Common myeloid progenitor, CD34-positive (primary cell): ENCODE results near the gene HAO2.

Source experiments
- CTCF ChIA-PET: fragments of 350-600 bp; sonication (Branson Sonifier 250); formaldehyde crosslinking; loops from one replicate; lab custom pipeline; 2021; ENCODE audit warnings: antibody characterized with exemption; lab: Charles Lee
- POLR2A ChIA-PET: fragments of 350-600 bp; sonication (Branson Sonifier 250); formaldehyde crosslinking; loops from one replicate; lab custom pipeline; 2021; ENCODE audit warnings: antibody characterized with exemption; lab: Charles Lee
- DNase-seq, 3 donors: peaks; one replicate each; pipeline versions ENCODE4 v3.0.0 to v3.0.0-alpha.2; 2013
- H3K27ac ChIP-seq, 2 experiments: 1 replicate in 1 of 2; 2 replicates in 1 of 2; pipeline ENCODE4 v1.7.0; 2013; ENCODE audit warnings: inconsistent platforms in 2 of 2, low read length in 2 of 2, mild to moderate bottlenecking in 2 of 2, low read depth in 1 of 2, moderate library complexity in 1 of 2; ENCODE audit not compliant: severe bottlenecking in 2 of 2, insufficient read depth in 1 of 2, poor library complexity in 1 of 2
- H3K27me3 ChIP-seq, 5 experiments: replicated peaks in 2 of 5; 1 replicate in 3 of 5; 2 replicates in 2 of 5; pipeline versions ENCODE4 v1.6.1 to v1.7.0; 2013; ENCODE audit warnings: low read length in 4 of 5, mild to moderate bottlenecking in 2 of 5, moderate library complexity in 2 of 5, inconsistent platforms in 1 of 5; ENCODE audit not compliant: insufficient read depth in 5 of 5, control insufficient read depth in 4 of 5
- H3K36me3 ChIP-seq, 4 experiments: 1 replicate in 2 of 4; 2 replicates in 2 of 4; pipeline versions ENCODE4 v1.6.1 to v1.7.0; 2013; ENCODE audit warnings: low read length in 3 of 4, control low read depth in 1 of 4, mild to moderate bottlenecking in 1 of 4; ENCODE audit not compliant: control insufficient read depth in 4 of 4, insufficient read depth in 4 of 4
- H3K4me1 ChIP-seq, 4 experiments: 1 replicate in 3 of 4; 2 replicates in 1 of 4; pipeline versions ENCODE4 v1.6.1 to v1.7.1; 2013; ENCODE audit warnings: low read length in 3 of 4, mild to moderate bottlenecking in 3 of 4, control low read depth in 1 of 4, inconsistent platforms in 1 of 4, moderate library complexity in 1 of 4; ENCODE audit not compliant: control insufficient read depth in 4 of 4, insufficient read depth in 4 of 4; ENCODE audit errors: control extremely low read depth in 1 of 4
- H3K4me3 ChIP-seq, 7 experiments: 1 replicate in 4 of 7; 2 replicates in 3 of 7; pipeline versions ENCODE4 v1.5.1 to v1.7.0; 2013; ENCODE audit warnings: mild to moderate bottlenecking in 7 of 7, low read length in 6 of 7, moderate library complexity in 6 of 7, inconsistent platforms in 2 of 7, low read depth in 2 of 7, control low read depth in 1 of 7; ENCODE audit not compliant: insufficient read depth in 4 of 7, control insufficient read depth in 1 of 7; ENCODE audit errors: extremely low read depth in 1 of 7
- H3K9me3 ChIP-seq, 5 experiments: 1 replicate in 4 of 5; 2 replicates in 1 of 5; pipeline versions ENCODE4 v1.6.1 to v1.7.1; 2013; ENCODE audit warnings: low read length in 4 of 5, mild to moderate bottlenecking in 2 of 5, inconsistent platforms in 1 of 5, low read depth in 1 of 5, moderate library complexity in 1 of 5; ENCODE audit not compliant: control insufficient read depth in 4 of 5, insufficient read depth in 2 of 5; ENCODE audit errors: control extremely low read depth in 1 of 5
- WGBS: methylation state at CpG from one replicate; pipeline ENCODE4 v1.1.5; 2013; ENCODE audit not compliant: insufficient coverage; 5-methylcytosine and 5-hydroxymethylcytosine counted together

The HAO2 gene

DNA sequence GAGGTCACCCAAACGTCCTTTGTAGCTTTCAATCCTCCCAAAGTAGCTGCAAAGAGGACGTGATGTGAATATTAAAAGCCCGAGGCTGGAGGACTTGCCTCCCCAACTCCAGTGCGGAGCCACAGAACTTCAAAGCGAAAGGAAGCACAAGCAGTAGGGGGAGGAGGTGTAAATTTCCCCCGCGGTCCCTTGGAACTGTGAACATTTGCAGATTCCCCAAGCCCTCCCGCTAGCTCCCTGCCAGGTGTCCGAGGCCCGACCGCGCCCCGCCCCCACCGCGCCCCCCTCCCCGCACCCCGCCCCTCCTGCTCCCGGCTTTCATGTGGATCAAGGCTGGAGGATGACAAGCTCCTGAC lies 41.5 kb upstream of the HAO2 start:
- Histone ChIP-seq H3K36me3 (no peaks in the 10 kb centered on the region), H3K27ac (no peak overlapping the region), H3K4me3 (peak overlapping the region in 6 of 7 experiments; percentile 44 to 78 (median 65)), H3K9me3 (no peaks in the 10 kb centered on the region), H3K27me3 (peaks cover 0 to 4% (median 0%) of the 10 kb centered on the region in 5 experiments), H3K4me1 (peaks cover 0 to 13% (median 8%) of the 10 kb centered on the region in 4 experiments)
- ChIA-PET CTCF (interaction anchor here (0.8 to 3.4 kb wide), 6 partner anchors 10 to 333 kb away, joined by 3 to 11 read pairs (median 4); no protein-coding TSS in a partner anchor), POLR2A (no interaction called here)
- 0% methylated on average over 4 of the region's 18 CpGs for WGBS
- peak in 2 of 3 donors; percentile 54 to 55 for DNase-seq

DNA sequence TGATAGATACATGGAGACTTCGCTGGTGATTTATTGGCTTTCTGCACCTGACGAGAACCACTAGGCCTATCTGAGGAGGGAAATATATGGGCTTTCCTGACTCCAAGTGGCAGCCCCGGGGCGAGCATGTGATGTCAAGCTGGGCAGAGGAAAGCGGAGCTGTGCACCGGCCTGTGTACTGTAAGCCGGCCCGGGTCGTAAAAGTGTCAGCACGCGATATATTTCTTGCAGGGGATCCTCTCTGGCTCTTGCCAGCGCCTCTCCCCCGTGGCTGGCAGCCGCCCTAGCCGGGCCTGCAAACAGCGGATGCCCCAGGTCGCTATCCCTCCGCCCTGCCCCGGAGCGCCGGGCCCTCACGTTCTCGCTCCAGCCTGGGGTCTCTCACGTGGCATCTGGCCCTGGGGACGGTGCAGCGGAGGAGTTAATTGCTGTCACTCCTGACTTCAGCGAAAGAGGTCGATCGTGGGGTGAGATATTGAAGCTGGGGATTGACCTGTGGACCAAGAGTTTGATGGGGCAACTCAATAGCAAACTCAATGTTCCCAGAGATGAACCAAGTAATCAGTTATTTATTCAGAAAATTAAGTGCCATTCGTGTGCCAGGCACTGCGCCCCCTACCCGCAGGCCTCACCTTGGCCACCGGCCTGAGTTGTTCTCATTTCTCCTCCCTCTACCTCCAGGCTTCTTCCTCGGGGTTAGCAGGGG lies 41.0 kb upstream of the HAO2 start:
- Histone ChIP-seq H3K9me3 (no peaks in the 10 kb centered on the region), H3K4me1 (peaks cover 0 to 13% (median 8%) of the 10 kb centered on the region in 4 experiments), H3K27me3 (peaks cover 0 to 4% (median 0%) of the 10 kb centered on the region in 5 experiments), H3K4me3 (peak overlapping the region; percentile 21 to 78 (median 63)), H3K27ac (no peak overlapping the region), H3K36me3 (no peaks in the 10 kb centered on the region)
- ChIA-PET POLR2A (no interaction called here), CTCF (interaction anchor here (0.8 to 3.4 kb wide), 9 partner anchors 9 to 333 kb away, joined by 3 to 11 read pairs (median 4); no protein-coding TSS in a partner anchor)
- peak; percentile 49 to 64 (median 60) for DNase-seq
- under 1% methylated on average over 31 of the region's 34 CpGs for WGBS

- H3K9me3 ChIP-seq = no peaks in the 10 kb centered on the region
- peaks cover 0 to 13% (median 8%) of the 10 kb centered on the region in 4 experiments for H3K4me1 ChIP-seq
- ChIA-PET POLR2A (no interaction called here), CTCF (interaction anchor here (0.7 to 3.4 kb wide), 5 partner anchors 13 to 30 kb away, joined by 3 to 11 read pairs (median 3); no protein-coding TSS in a partner anchor)
- no peaks in the 10 kb centered on the region for H3K36me3 ChIP-seq
- WGBS = 94% methylated on average over 2 of the region's 8 CpGs
- no peak overlapping the region for H3K4me3 ChIP-seq
- peaks cover 0 to 4% (median 0%) of the 10 kb centered on the region in 5 experiments for H3K27me3 ChIP-seq
- H3K27ac ChIP-seq = no peak overlapping the region
- DNase-seq = no peak
These were observed 38.8 kb upstream of the HAO2 start for GRCh38 chr1:119329541-119330461.

- WGBS = 100% methylated on average over 3 of the region's 6 CpGs
- Histone ChIP-seq H3K4me1 (peaks cover 0 to 13% (median 8%) of the 10 kb centered on the region in 4 experiments), H3K9me3 (no peaks in the 10 kb centered on the region), H3K27ac (no peak overlapping the region), H3K36me3 (no peaks in the 10 kb centered on the region), H3K27me3 (peaks cover 0 to 4% (median 0%) of the 10 kb centered on the region in 5 experiments), H3K4me3 (no peak overlapping the region)
- ChIA-PET CTCF (no interaction called here), POLR2A (no interaction called here)
- DNase-seq = no peak
These were observed 38.0 kb upstream of the HAO2 start for GRCh38 chr1:119330466-119331189.

- no peak overlapping the region for H3K27ac ChIP-seq
- no peak for DNase-seq
- 93% methylated on average over 4 of the region's 6 CpGs for WGBS
- H3K4me3 ChIP-seq = no peak overlapping the region
- peaks cover 0 to 2% (median 0%) of the 10 kb centered on the region in 5 experiments for H3K27me3 ChIP-seq
- no peaks in the 10 kb centered on the region for H3K36me3 ChIP-seq
- no peaks in the 10 kb centered on the region for H3K9me3 ChIP-seq
- CTCF ChIA-PET = no interaction called here
- peaks cover 0 to 13% (median 8%) of the 10 kb centered on the region in 4 experiments for H3K4me1 ChIP-seq
- POLR2A ChIA-PET = no interaction called here
These were observed 37.4 kb upstream of the HAO2 start for GRCh38 chr1:119331190-119331515.

GRCh38 chr1:119331915-119332314 lies 36.7 kb upstream of the HAO2 start:
- ChIA-PET POLR2A (no interaction called here), CTCF (no interaction called here)
- no peaks in the 10 kb centered on the region for H3K27me3 ChIP-seq
- no peaks in the 10 kb centered on the region for H3K9me3 ChIP-seq
- peaks cover 0 to 11% (median 7%) of the 10 kb centered on the region in 4 experiments for H3K4me1 ChIP-seq
- no peak overlapping the region for H3K4me3 ChIP-seq
- no peak for DNase-seq
- H3K36me3 ChIP-seq = no peaks in the 10 kb centered on the region
- WGBS = 93% methylated on average over 1 of the region's 1 CpG
- no peak overlapping the region for H3K27ac ChIP-seq
